Measurements from ENCODE around the gene MED26. TPM values are rescaled to one million over a fixed set of nuclear protein-coding genes. Genes with fewer than 3 reads are reported as not detected.

Gene MED26
- total RNA-seq, 1 experiment from 2014 or later = 11.4 TPM

DNA sequence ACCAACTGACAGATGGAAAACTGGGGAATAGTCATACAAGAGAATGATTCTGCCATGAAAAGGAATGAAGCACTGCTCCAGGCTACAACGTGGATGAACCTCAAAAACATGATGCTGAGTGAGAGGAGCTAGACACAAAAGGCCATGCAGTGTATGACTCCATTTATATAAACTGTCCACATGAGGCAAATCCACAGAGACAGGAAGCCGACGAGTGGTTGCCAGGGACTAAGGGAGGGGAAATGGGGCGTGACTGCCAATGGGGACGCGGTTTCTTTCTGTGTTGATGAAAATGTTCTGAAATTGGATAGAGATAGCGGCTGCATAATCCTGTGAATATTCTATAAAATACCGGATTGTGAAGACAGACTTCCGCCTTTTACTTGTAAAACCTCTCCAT lies 21.7 kb upstream of the MED26 start:
- no peak overlapping the region for H3K9ac ChIP-seq (ENCODE audit: extremely low read depth, insufficient read length, low read length)
- no peak overlapping the region for H3K14ac ChIP-seq (ENCODE audit: insufficient read depth, low read length)
- H3K27ac Mint-ChIP-seq = peak overlapping the region in 1 of 3 experiments; percentile 26; a peak in 1 of 7 replicates
- TF ChIP-seq, protein P1, sequence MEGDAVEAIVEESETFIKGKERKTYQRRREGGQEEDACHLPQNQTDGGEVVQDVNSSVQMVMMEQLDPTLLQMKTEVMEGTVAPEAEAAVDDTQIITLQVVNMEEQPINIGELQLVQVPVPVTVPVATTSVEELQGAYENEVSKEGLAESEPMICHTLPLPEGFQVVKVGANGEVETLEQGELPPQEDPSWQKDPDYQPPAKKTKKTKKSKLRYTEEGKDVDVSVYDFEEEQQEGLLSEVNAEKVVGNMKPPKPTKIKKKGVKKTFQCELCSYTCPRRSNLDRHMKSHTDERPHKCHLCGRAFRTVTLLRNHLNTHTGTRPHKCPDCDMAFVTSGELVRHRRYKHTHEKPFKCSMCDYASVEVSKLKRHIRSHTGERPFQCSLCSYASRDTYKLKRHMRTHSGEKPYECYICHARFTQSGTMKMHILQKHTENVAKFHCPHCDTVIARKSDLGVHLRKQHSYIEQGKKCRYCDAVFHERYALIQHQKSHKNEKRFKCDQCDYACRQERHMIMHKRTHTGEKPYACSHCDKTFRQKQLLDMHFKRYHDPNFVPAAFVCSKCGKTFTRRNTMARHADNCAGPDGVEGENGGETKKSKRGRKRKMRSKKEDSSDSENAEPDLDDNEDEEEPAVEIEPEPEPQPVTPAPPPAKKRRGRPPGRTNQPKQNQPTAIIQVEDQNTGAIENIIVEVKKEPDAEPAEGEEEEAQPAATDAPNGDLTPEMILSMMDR (conservative IDR thresholded peaks at IDR 0.05) = no peak
- no peak overlapping the region for H2BK120ac ChIP-seq (ENCODE audit: low read depth, low read length, poor library complexity, severe bottlenecking)
- H2AK5ac ChIP-seq (ENCODE audit: insufficient read length, low read length) = no peak overlapping the region
- H3K23me2 ChIP-seq (ENCODE audit: insufficient read length, low read depth, low read length, poor library complexity, severe bottlenecking) = no peaks in the 10 kb centered on the region
- no peaks in the 10 kb centered on the region for H3K9me3 ChIP-seq (ENCODE audit: control insufficient read depth, low read depth, low read length)
- DNase-seq = no peak
- no peaks in the 10 kb centered on the region for H3K27me3 Mint-ChIP-seq (ENCODE audit: low read depth)
- no peak overlapping the region for H4K5ac ChIP-seq (ENCODE audit: insufficient read length, low read depth, low read length)
- H3K79me1 ChIP-seq (ENCODE audit: insufficient read depth, low read depth, low read length, poor library complexity, severe bottlenecking) = peaks cover 14% of the 10 kb centered on the region
- no peaks in the 10 kb centered on the region for H4K20me1 ChIP-seq (ENCODE audit: control insufficient read depth, insufficient read depth, insufficient read length)
- H3K36me3 Mint-ChIP-seq (ENCODE audit: insufficient read depth in 1 of 3, low read depth in 3 of 3) = peaks cover 42 to 86% (median 82%) of the 10 kb centered on the region in 3 experiments
- H2BK5ac ChIP-seq (ENCODE audit: insufficient read length, low read length) = no peak overlapping the region
- H4K8ac ChIP-seq (replicated peaks; ENCODE audit: insufficient read length, low read depth, low read length) = no peak overlapping the region
- H3K4ac ChIP-seq (ENCODE audit: low read depth, low read length) = no peak overlapping the region
- no peak overlapping the region for H3T11ph ChIP-seq (ENCODE audit: low read length)
- H2AFZ ChIP-seq (ENCODE audit: low read length) = no peak overlapping the region
- H4K91ac ChIP-seq (ENCODE audit: insufficient read length, low read depth, low read length) = no peak overlapping the region
- H3K18ac ChIP-seq (ENCODE audit: insufficient read length, low read depth, low read length) = no peak overlapping the region
- no peak overlapping the region for H3K4me3 Mint-ChIP-seq
- H3K27ac ChIP-seq (ENCODE audit: insufficient read length, low read depth, low read length) = no peak overlapping the region
- H3K23ac ChIP-seq (ENCODE audit: insufficient read length, low read depth, low read length) = no peak overlapping the region
- no peaks in the 10 kb centered on the region for H3K4me1 ChIP-seq (ENCODE audit: insufficient read depth, low read length)
- WGBS (ENCODE audit: extremely low coverage, insufficient read length, low lambda C conversion rate) = no CpG with 5 or more reads among the region's 9 CpGs
- no peaks in the 10 kb centered on the region; a peak in 1 of 5 replicates for H3K9me3 Mint-ChIP-seq
- no peaks in the 10 kb centered on the region for H3K79me2 ChIP-seq (ENCODE audit: insufficient read depth, low read length)
- H3K27me3 ChIP-seq (ENCODE audit: insufficient read depth, low read length) = no peaks in the 10 kb centered on the region
- no peak overlapping the region for H3K4me2 ChIP-seq (ENCODE audit: insufficient read depth, insufficient read length, low read length)
- no peak overlapping the region for H2BK15ac ChIP-seq (ENCODE audit: low read depth, low read length)
- H3K56ac ChIP-seq (ENCODE audit: insufficient read length, low read depth, low read length) = no peak overlapping the region
- no peak overlapping the region for H2BK20ac ChIP-seq (ENCODE audit: low read depth, low read length, poor library complexity, severe bottlenecking)
- H2BK12ac ChIP-seq (ENCODE audit: insufficient read length, low read depth, low read length) = no peak overlapping the region
- no peaks in the 10 kb centered on the region for H3K4me1 Mint-ChIP-seq
